Endodermal cell (in vitro differentiated cells): Measurements from ENCODE around the gene SFXN3. TPM values are rescaled to one million over a fixed set of nuclear protein-coding genes. Genes with fewer than 3 reads are reported as not detected.
A peak's percentile ranks its signal among the peaks of the same experiment; 100 is the strongest.

Source experiments
- DNase-seq: peaks from one replicate; pipeline ENCODE4 v3.0.0-alpha.2; 2017
- H3K27ac ChIP-seq: 2 replicates; pipeline ENCODE4 v1.5.1; 2013; ENCODE audit warnings: mild to moderate bottlenecking, low read depth, low read length, moderate library complexity
- H3K27me3 ChIP-seq: 2 replicates; pipeline ENCODE4 v1.6.1; 2013; ENCODE audit warnings: mild to moderate bottlenecking, low read length, moderate library complexity; ENCODE audit not compliant: insufficient read depth, control insufficient read depth, poor library complexity, severe bottlenecking
- H3K36me3 ChIP-seq: 2 replicates; pipeline ENCODE4 v1.7.0; 2013; ENCODE audit warnings: mild to moderate bottlenecking, low read length, moderate library complexity; ENCODE audit not compliant: control insufficient read depth, insufficient read depth
- H3K4me1 ChIP-seq: one replicate; pipeline ENCODE4 v1.7.0; 2013; ENCODE audit warnings: low read length; ENCODE audit not compliant: control insufficient read depth, insufficient read depth
- H3K4me3 ChIP-seq: 2 replicates; pipeline ENCODE4 v1.5.1; 2013; ENCODE audit warnings: mild to moderate bottlenecking, low read length, moderate library complexity
- H3K9ac ChIP-seq: 2 replicates; pipeline ENCODE4 v1.6.1; 2013; ENCODE audit warnings: mild to moderate bottlenecking, low read length, moderate library complexity; ENCODE audit not compliant: poor library complexity, severe bottlenecking; ENCODE audit errors: extremely low read depth
- H3K9me3 ChIP-seq: 2 replicates; pipeline ENCODE4 v1.6.1; 2013; ENCODE audit warnings: mild to moderate bottlenecking, low read length, moderate library complexity; ENCODE audit not compliant: control insufficient read depth
- H3K27ac Mint-ChIP-seq: 2 replicates; pipeline ENCODE4 v1.8.0; 2020; ENCODE audit warnings: mixed read lengths
- H3K27me3 Mint-ChIP-seq: 2 replicates; pipeline ENCODE4 v1.8.0; 2021; ENCODE audit warnings: mild to moderate bottlenecking, mixed read lengths; ENCODE audit not compliant: insufficient read depth
- H3K36me3 Mint-ChIP-seq: 2 replicates; pipeline ENCODE4 v1.8.0; 2020; ENCODE audit warnings: low read depth, mixed read lengths
- H3K4me1 Mint-ChIP-seq: 2 replicates; pipeline ENCODE4 v1.8.0; 2020; ENCODE audit warnings: mixed read lengths
- H3K4me3 Mint-ChIP-seq: 2 replicates; pipeline ENCODE4 v1.8.0; 2020; ENCODE audit warnings: mild to moderate bottlenecking, moderate library complexity, mixed read lengths
- H3K9me3 Mint-ChIP-seq: 2 replicates; pipeline ENCODE4 v1.8.0; 2020; ENCODE audit warnings: mild to moderate bottlenecking, mixed read lengths
- CTCF ChIP-seq: fragments of 200-600 bp; sonication (generic); conservative IDR thresholded peaks from 2 replicates; pipeline ENCODE4 v1.5.0; 2021; ENCODE audit warnings: antibody characterized with exemption, mild to moderate bottlenecking
- WGBS, 2 experiments: methylation state at CpG; one replicate each; pipeline versions ENCODE4 v1.1.5 to v1.1.7; 2013; ENCODE audit warnings: missing lambda C conversion rate in 2 of 2, mixed read lengths in 1 of 2; ENCODE audit not compliant: insufficient coverage in 1 of 2, insufficient read length in 1 of 2; 5-methylcytosine and 5-hydroxymethylcytosine counted together
- total RNA-seq, 2 donors: library from RNA; stranded (reverse); fragmentation: NEBNext Ultra II Directional in 1 of 2; extraction: Animal tissue kit (Norgen Biotek cat#: 25700) in 1 of 2; gene quantifications; 2 replicates in 1 of 2; 3 replicates in 1 of 2; pipeline ENCODE4 v1.2.1, GENCODE V29; 2021

SFXN3 gene
- total RNA-seq, 2 donors from 2014 or later = 1.8 to 2.1 TPM

DNA sequence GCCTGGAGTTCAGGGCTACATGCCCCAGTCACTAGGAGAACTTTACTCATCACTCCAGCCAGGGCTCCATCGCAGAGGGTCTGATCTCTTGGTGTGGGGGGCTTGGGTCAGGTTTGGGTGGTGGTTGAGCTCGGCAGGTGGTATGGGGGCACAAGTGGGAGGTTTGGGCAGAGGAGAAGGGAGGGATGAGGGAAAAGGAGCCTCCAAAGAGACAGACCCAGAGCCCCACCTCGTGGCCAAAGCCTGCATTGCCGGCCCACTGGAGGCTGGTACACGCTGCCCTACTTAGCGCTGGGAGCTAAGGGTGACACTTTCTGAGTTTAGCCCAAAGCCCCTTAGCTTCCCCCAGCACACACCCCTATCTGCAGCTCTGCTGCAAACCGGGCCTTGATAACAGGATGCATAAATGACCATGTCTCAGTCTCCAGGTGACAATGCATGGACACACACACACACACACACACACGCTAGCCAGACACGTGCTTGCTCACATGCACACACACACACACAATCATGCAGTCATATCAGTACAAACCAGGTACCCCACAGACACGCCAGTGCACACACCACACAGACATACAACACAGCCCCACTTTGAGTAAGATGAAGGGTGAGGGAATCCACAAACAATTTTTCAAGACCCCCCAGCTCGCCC is 16.7 kb upstream of the SFXN3 start:
- no peak overlapping the region for H3K27ac ChIP-seq
- WGBS, 2 experiments = 8 to 23% methylated on average over 4 to 11 of the region's 11 CpGs
- H3K27me3 ChIP-seq = peaks cover 42% of the 10 kb centered on the region
- no peak overlapping the region for H3K4me3 ChIP-seq
- no peak overlapping the region for H3K4me3 Mint-ChIP-seq
- H3K36me3 Mint-ChIP-seq = no peaks in the 10 kb centered on the region
- no peaks in the 10 kb centered on the region for H3K9me3 ChIP-seq
- no peaks in the 10 kb centered on the region for H3K4me1 ChIP-seq
- no peaks in the 10 kb centered on the region for H3K9me3 Mint-ChIP-seq
- peaks cover 50% of the 10 kb centered on the region for H3K27me3 Mint-ChIP-seq
- H3K36me3 ChIP-seq = no peaks in the 10 kb centered on the region
- peak overlapping the region; percentile 63 for H3K27ac Mint-ChIP-seq
- DNase-seq = peak; percentile 95
- TF ChIP-seq CTCF = peak; percentile 92
- no peak overlapping the region for H3K9ac ChIP-seq
- peaks cover 16% of the 10 kb centered on the region for H3K4me1 Mint-ChIP-seq

DNA sequence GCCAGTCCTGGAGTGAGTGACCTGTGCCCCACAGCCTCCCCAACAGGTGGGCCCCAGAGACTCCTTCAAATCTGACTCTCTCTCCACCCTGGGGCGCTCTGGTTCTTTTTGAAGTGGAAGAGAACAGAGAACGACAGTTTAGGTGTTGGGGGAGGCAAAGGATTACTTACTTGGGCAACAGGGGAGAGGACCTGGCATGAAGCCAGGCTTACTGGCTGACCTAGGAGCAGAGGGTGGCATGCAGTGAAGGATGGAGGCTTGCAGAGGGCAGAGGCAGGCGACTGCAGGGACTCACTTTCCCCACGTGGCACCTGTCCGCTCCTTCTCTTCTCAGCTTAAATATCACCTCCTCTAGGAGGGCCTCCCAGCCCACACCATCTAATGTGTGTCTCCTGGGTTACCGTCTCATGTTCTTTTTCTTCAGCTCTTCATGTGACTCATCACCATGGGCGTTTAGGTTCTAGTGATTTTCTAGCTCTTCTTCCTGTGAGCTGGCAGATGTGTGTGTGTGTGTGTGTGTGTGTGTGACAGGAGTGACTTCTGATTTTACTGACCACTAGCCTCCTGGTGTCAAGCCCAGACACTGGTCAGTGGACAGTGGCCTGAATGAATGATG is 16.0 kb upstream of the SFXN3 start:
- Histone ChIP-seq H3K9me3 (no peaks in the 10 kb centered on the region), H3K9ac (no peak overlapping the region), H3K27me3 (peaks cover 46% of the 10 kb centered on the region), H3K27ac (no peak overlapping the region), H3K4me3 (no peak overlapping the region), H3K36me3 (no peaks in the 10 kb centered on the region), H3K4me1 (no peaks in the 10 kb centered on the region)
- Mint-ChIP-seq H3K4me3 (no peak overlapping the region), H3K36me3 (no peaks in the 10 kb centered on the region), H3K27ac (no peak overlapping the region), H3K27me3 (peaks cover 56% of the 10 kb centered on the region), H3K9me3 (no peaks in the 10 kb centered on the region), H3K4me1 (peaks cover 16% of the 10 kb centered on the region)
- 65% methylated on average over 6 of the region's 7 CpGs; no CpG with 5 or more reads in 1 of the 2 experiments for WGBS, 2 experiments
- no peak for DNase-seq
- no peak for TF ChIP-seq CTCF

DNA sequence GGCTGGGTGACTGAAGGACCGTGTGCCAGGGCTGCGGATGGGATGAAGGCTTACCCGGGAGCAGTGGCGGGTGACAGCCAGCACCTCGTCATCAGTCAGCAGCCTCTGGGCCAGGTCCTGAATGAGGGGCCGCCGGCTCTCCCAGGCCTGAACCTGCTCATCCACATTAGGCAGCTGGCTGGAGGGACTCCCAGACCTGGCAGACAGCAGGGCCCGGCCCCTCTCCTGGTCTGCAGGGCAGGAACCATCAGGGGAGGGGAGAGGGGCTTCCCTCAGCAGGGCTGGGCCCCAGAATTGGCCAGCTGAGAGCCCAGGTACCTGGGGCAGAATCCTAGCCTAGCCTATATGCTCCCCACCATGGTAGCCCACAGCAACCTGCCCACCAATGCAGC is 15.5 kb upstream of the SFXN3 start:
- Mint-ChIP-seq H3K27me3 (peaks cover 61% of the 10 kb centered on the region), H3K4me3 (no peak overlapping the region), H3K9me3 (no peaks in the 10 kb centered on the region), H3K27ac (no peak overlapping the region), H3K4me1 (peaks cover 16% of the 10 kb centered on the region), H3K36me3 (no peaks in the 10 kb centered on the region)
- H3K9me3 ChIP-seq = no peaks in the 10 kb centered on the region
- DNase-seq = no peak
- no peak overlapping the region for H3K9ac ChIP-seq
- TF ChIP-seq CTCF = no peak
- H3K36me3 ChIP-seq = no peaks in the 10 kb centered on the region
- no peak overlapping the region for H3K27ac ChIP-seq
- H3K4me3 ChIP-seq = no peak overlapping the region
- H3K27me3 ChIP-seq = peaks cover 51% of the 10 kb centered on the region
- no peaks in the 10 kb centered on the region for H3K4me1 ChIP-seq
- WGBS, 2 experiments = 86 to 93% methylated on average over 5 to 8 of the region's 8 CpGs
